ENCODE results near the gene LRGUK. TPM values are rescaled to one million over a fixed set of nuclear protein-coding genes. Genes with fewer than 3 reads are reported as not detected.

LRGUK gene
- total and polyA plus RNA-seq, 2 experiments from 2014 or later, result 2.4 to 7.1 TPM

- no peaks in the 10 kb centered on the region for H3K9me3 Mint-ChIP-seq
- Histone ChIP-seq H3F3A (replicated peaks; ENCODE audit: low read depth) (no peaks in the 10 kb centered on the region), H3K4me1 (ENCODE audit: insufficient read depth) (no peaks in the 10 kb centered on the region), H4K20me1 (replicated peaks; ENCODE audit: insufficient read depth) (no peaks in the 10 kb centered on the region), H2AFZ (no peak overlapping the region), H3K27me3 (ENCODE audit: insufficient read depth) (no peaks in the 10 kb centered on the region), H3K79me2 (replicated peaks; ENCODE audit: insufficient read depth) (no peaks in the 10 kb centered on the region), H3K27ac (ENCODE audit: low read depth) (no peak overlapping the region), H3K9me2 (ENCODE audit: insufficient read depth) (no peaks in the 10 kb centered on the region), H3K36me3 (ENCODE audit: insufficient read depth) (0 out of 2 replicates have a peak, but pooled peaks cover 5% of the 10 kb centered on the region), H3K4me2 (no peak overlapping the region), H3K4me3 (no peak overlapping the region)
- H3K27me3 Mint-ChIP-seq (ENCODE audit: insufficient read depth, low read depth, poor library complexity), result no peaks in the 10 kb centered on the region
- ATAC-seq (no peak), DNase-seq (ENCODE audit: low spot score) (no peak)
- H3K4me1 Mint-ChIP-seq, result peaks cover 8% of the 10 kb centered on the region
- H3K27ac Mint-ChIP-seq, result no peak overlapping the region
- no peak overlapping the region for H3K4me3 Mint-ChIP-seq
- no peak for TF ChIP-seq ZNF114 (CRISPR knock-in tag; IDR thresholded peaks at IDR 0.05)
- TF ChIP-seq ZNF331 (CRISPR knock-in tag; IDR thresholded peaks at IDR 0.05; ENCODE audit: low read depth), result no peak
- no peak for TF ChIP-seq STAT1 (IDR thresholded peaks at IDR 0.05; ENCODE audit: unreplicated experiment)
- no peak for TF ChIP-seq REST (IDR thresholded peaks at IDR 0.05; ENCODE audit: unreplicated experiment)
- no peak for TF ChIP-seq CTCF (conservative IDR thresholded peaks at IDR 0.05; ENCODE audit: low read depth in 2 of 2)
- no peak for TF ChIP-seq POLR2AphosphoS5 (IDR thresholded peaks at IDR 0.05; ENCODE audit: low read depth)
- no peak for TF ChIP-seq ZNF462 (CRISPR knock-in tag; IDR thresholded peaks at IDR 0.05)
- TF ChIP-seq NANOG (IDR thresholded peaks at IDR 0.05; ENCODE audit: borderline replicate concordance), result no peak
- no peak for TF ChIP-seq ETS1 (IDR thresholded peaks at IDR 0.05)
- no peak for TF ChIP-seq JUNB (IDR thresholded peaks at IDR 0.05; ENCODE audit: unreplicated experiment)
- no peak for TF ChIP-seq EZH2phosphoT487 (IDR thresholded peaks at IDR 0.05; ENCODE audit: unreplicated experiment)
- TF ChIP-seq EZH2 (IDR thresholded peaks at IDR 0.05; ENCODE audit: low read depth, unreplicated experiment), result no peak
- TF ChIP-seq CREB1 (CRISPR knock-in tag; IDR thresholded peaks at IDR 0.05; ENCODE audit: low read depth), result no peak
- H3K36me3 Mint-ChIP-seq (ENCODE audit: low read depth), result peaks cover 15% of the 10 kb centered on the region
Measured at GRCh38 chr7:134290286-134290685, 163.1 kb downstream of the LRGUK start.
